GM10266 (cell line): ENCODE measurements around the gene PRDM11.

Source experiments
- DNase-seq: peaks from one replicate; pipeline ENCODE4 v3.0.0; 2012; ENCODE audit errors: extremely low spot score
- TF ChIP-seq, protein P1 (sequence below): IDR thresholded peaks from 2 replicates; pipeline ENCODE4 v1.5.1; 2012; ENCODE audit warnings: mild to moderate bottlenecking, low read depth; ENCODE audit not compliant: control insufficient read depth, insufficient read depth; ENCODE audit errors: missing control alignments

Gene PRDM11

GRCh38 chr11:45158210-45158731 is 11.8 kb downstream of the PRDM11 start:
- DNase-seq: no peak
- TF ChIP-seq, protein P1, sequence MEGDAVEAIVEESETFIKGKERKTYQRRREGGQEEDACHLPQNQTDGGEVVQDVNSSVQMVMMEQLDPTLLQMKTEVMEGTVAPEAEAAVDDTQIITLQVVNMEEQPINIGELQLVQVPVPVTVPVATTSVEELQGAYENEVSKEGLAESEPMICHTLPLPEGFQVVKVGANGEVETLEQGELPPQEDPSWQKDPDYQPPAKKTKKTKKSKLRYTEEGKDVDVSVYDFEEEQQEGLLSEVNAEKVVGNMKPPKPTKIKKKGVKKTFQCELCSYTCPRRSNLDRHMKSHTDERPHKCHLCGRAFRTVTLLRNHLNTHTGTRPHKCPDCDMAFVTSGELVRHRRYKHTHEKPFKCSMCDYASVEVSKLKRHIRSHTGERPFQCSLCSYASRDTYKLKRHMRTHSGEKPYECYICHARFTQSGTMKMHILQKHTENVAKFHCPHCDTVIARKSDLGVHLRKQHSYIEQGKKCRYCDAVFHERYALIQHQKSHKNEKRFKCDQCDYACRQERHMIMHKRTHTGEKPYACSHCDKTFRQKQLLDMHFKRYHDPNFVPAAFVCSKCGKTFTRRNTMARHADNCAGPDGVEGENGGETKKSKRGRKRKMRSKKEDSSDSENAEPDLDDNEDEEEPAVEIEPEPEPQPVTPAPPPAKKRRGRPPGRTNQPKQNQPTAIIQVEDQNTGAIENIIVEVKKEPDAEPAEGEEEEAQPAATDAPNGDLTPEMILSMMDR: no peak

GRCh38 chr11:45158891-45159605 is 12.6 kb downstream of the PRDM11 start:
- TF ChIP-seq, protein P1: no peak
- no peak for DNase-seq

GRCh38 chr11:45159781-45160365 is 13.4 kb downstream of the PRDM11 start:
- TF ChIP-seq, protein P1: no peak
- no peak for DNase-seq

- TF ChIP-seq, protein P1: no peak
- DNase-seq: no peak
Observed at GRCh38 chr11:45161252-45162063, 15.0 kb downstream of the PRDM11 start.

DNA sequence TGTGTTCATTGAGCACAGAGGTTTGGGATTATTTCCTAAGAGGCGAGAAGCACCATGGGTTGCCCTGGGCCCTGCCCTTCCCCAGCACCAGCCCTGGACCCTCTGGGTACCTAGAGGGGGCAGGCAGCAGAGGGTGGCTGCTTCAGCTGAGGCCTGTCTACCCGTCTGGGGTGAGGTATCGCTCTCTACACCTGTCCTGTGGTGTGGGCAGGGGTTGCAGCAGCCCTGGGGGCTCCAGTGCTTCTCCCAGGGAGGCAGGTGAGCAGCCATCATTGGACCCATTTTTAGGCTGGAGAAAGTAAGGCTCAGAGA is 15.6 kb downstream of the PRDM11 start:
- no peak for DNase-seq
- TF ChIP-seq, protein P1: no peak

DNA sequence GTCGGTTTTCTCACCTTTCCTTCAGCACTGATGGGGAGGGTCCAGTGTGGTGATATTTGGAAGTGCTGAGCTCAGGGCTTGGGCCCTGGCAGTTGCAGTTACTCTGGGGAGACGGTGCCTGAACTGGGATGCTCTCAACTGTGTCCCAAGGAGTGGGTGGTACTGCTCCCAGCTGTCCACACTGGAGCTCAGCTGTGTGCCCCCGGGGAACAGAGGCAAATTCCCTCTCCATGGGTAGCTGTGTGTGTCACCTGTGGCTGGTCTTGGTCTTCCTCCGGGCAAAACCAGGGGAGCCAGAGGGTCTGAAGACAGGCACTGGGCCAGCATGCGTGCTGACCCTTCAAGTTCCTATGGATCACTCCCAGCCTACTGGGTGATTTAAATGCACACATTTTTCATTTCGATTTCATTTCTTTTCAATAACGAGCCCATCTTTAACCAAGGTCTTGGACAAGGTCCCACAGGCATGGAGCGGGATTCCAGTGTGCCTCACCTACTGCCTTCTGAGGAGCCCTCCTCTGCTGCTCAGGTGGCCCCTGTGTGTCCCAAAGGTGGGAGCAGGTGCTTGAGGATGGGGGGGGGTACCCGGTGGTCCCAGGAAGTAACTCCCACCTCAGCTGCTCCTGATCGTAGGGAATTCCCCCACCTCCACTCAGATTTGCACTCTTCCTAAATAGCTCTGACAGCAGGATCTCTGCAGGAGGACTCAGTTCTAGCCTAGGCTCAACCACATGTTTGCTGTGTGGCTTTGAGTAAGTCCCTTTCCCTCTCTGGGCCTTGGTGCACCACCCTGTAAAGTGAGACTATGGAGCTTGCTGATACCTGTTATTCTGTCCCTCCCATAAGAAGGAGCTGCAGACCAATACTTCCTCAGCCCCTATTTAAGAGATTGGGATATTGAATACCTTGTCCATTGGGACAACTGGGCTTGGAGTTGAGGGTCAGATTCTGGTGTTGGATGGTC is 16.8 kb downstream of the PRDM11 start:
- TF ChIP-seq, protein P1: no peak
- no peak for DNase-seq
